HepG2 (cell line): ENCODE results near the gene BTBD7. TPM values are rescaled to one million over a fixed set of nuclear protein-coding genes. Genes with fewer than 3 reads are reported as not detected.

ENCODE experiments used
- AGO2 ChIP-seq: fragments of 200-400 bp; formaldehyde crosslinking; optimal IDR thresholded peaks from 2 replicates; pipeline ENCODE3; 2017; ENCODE audit warnings: mild to moderate bottlenecking, low read depth, low read length, moderate library complexity
- ARNTL ChIP-seq: sonication (generic); formaldehyde crosslinking; IDR thresholded peaks from 2 replicates; pipeline ENCODE4 v1.4.0; 2020; ENCODE audit warnings: mild to moderate bottlenecking, missing genetic modification reagents
- ATF1 ChIP-seq: IDR thresholded peaks from 2 replicates; pipeline ENCODE4 v1.6.1; 2016; ENCODE audit warnings: mild to moderate bottlenecking, control low read depth
- ERF ChIP-seq: IDR thresholded peaks from 2 replicates; pipeline ENCODE4 v1.6.1; 2018; ENCODE audit warnings: missing biosample characterization, missing genetic modification reagents
- ESRRA ChIP-seq: sonication (generic); formaldehyde crosslinking; IDR thresholded peaks from 2 replicates; pipeline ENCODE4 v1.5.1; 2020; ENCODE audit warnings: mild to moderate bottlenecking, low read depth, missing genetic modification reagents
- GMEB2 ChIP-seq: IDR thresholded peaks from 2 replicates; pipeline ENCODE4 v1.6.1; 2016; ENCODE audit warnings: missing biosample characterization, missing genetic modification reagents, low read depth
- MYC ChIP-seq: sonication (generic); formaldehyde crosslinking; IDR thresholded peaks from 2 replicates; pipeline ENCODE4 v1.9.0; 2021; ENCODE audit warnings: missing genetic modification reagents, borderline replicate concordance
- PLSCR1 ChIP-seq: sonication (generic); formaldehyde crosslinking; IDR thresholded peaks from 2 replicates; pipeline ENCODE4 v1.5.0; 2020; ENCODE audit warnings: missing genetic modification reagents, mild to moderate bottlenecking, borderline replicate concordance
- RFXAP ChIP-seq: sonication (generic); formaldehyde crosslinking; IDR thresholded peaks from 2 replicates; pipeline ENCODE4 v1.4.0; 2020; ENCODE audit warnings: missing genetic modification reagents, borderline replicate concordance
- RNF2 ChIP-seq: fragments of 450-650 bp; conservative IDR thresholded peaks from 2 replicates; pipeline ENCODE4 v1.6.1; 2016; ENCODE audit warnings: low read depth
- RORA ChIP-seq: sonication (generic); formaldehyde crosslinking; IDR thresholded peaks from 2 replicates; pipeline ENCODE4 v1.5.0; 2020; ENCODE audit warnings: mild to moderate bottlenecking, missing genetic modification reagents, moderate library complexity
- SCMH1 ChIP-seq: sonication (generic); formaldehyde crosslinking; IDR thresholded peaks from 2 replicates; pipeline ENCODE4 v1.9.0; 2021; ENCODE audit warnings: missing genetic modification reagents, mild to moderate bottlenecking, borderline replicate concordance
- SNAPC5 ChIP-seq: sonication (generic); formaldehyde crosslinking; IDR thresholded peaks from 2 replicates; pipeline ENCODE4 v1.8.1; 2023; ENCODE audit warnings: mild to moderate bottlenecking, missing genetic modification reagents, borderline replicate concordance
- USF2 ChIP-seq, 2 experiments: sonication (generic) in 1 of 2; formaldehyde crosslinking in 1 of 2; IDR thresholded peaks; 2 replicates each; pipeline versions ENCODE4 v1.5.1 to v1.6.1; 2011 to 2020; ENCODE audit warnings: borderline replicate concordance in 1 of 2, low read depth in 1 of 2, low read length in 1 of 2, mild to moderate bottlenecking in 1 of 2, missing genetic modification reagents in 1 of 2, moderate library complexity in 1 of 2
- ZFP36 ChIP-seq: fragments of 150-350 bp; IDR thresholded peaks from 2 replicates; pipeline ENCODE4 v1.6.1; 2018; ENCODE audit warnings: borderline replicate concordance, low read length, low read depth; ENCODE audit not compliant: partially characterized antibody
- ZNF30 ChIP-seq: sonication (generic); formaldehyde crosslinking; IDR thresholded peaks from 2 replicates; pipeline ENCODE4 v1.5.0; 2020; ENCODE audit warnings: mild to moderate bottlenecking, missing genetic modification reagents
- ZNF367 ChIP-seq: sonication (generic); formaldehyde crosslinking; IDR thresholded peaks from 2 replicates; pipeline ENCODE4 v1.4.0; 2020; ENCODE audit warnings: missing genetic modification reagents, borderline replicate concordance
- ZNF574 ChIP-seq: sonication (generic); formaldehyde crosslinking; IDR thresholded peaks from 2 replicates; pipeline ENCODE4 v1.4.0; 2020; ENCODE audit warnings: missing genetic modification reagents
- ZNF709 ChIP-seq: sonication (generic); formaldehyde crosslinking; IDR thresholded peaks from 2 replicates; pipeline ENCODE4 v1.5.0; 2020; ENCODE audit warnings: mild to moderate bottlenecking, missing genetic modification reagents
- ZSCAN31 ChIP-seq: sonication (generic); formaldehyde crosslinking; IDR thresholded peaks from 2 replicates; pipeline ENCODE4 v1.5.0; 2020; ENCODE audit warnings: low read depth, mild to moderate bottlenecking, missing genetic modification reagents
- polyA plus RNA-seq, 8 experiments: library from polyadenylated mRNA; depleted of rRNA in 3 of 8; stranded (reverse) in 7 of 8; unstranded in 1 of 8; fragments of >200 nt; fragmentation: Illumina TruSeq in 4 of 8; extraction: Trizol in 4 of 8; gene quantifications; 2 replicates each; pipeline versions ENCODE4 v1.2.1 to v1.2.3, GENCODE V29; 2011 to 2016; ENCODE audit warnings: low read depth in 4 of 8, missing spikeins in 1 of 8, mixed read lengths in 1 of 8; ENCODE audit not compliant: insufficient read depth in 1 of 8
- total RNA-seq, 5 experiments: library from RNA; depleted of rRNA; stranded (reverse); fragments of >200 nt; fragmentation: Illumina TruSeq; extraction: Trizol; gene quantifications; 2 replicates each; pipeline ENCODE4 v1.2.3, GENCODE V29; 2016; ENCODE audit warnings: low read depth in 1 of 5

Gene BTBD7
- total and polyA plus RNA-seq, 2 of the 13 experiments (the other 11 are each of a cell fraction or from before 2014, with no cell fraction given), result 11.6 to 15.2 TPM

- TF ChIP-seq GMEB2 (CRISPR knock-in tag), result peak; percentile 86
- no peak for TF ChIP-seq PLSCR1 (CRISPR knock-in tag)
- peak; percentile 80 for TF ChIP-seq ERF
- peak; percentile 85 for TF ChIP-seq USF2 (IDR thresholded peaks at IDR 0.05; ENCODE audit: low read depth, low read length)
- peak; percentile 80; the same call in 1 of the 2 replicates for TF ChIP-seq USF2 (CRISPR knock-in tag; IDR thresholded peaks at IDR 0.05; ENCODE audit: borderline replicate concordance)
- TF ChIP-seq AGO2, result peak; percentile 73
- peak; percentile 75 for TF ChIP-seq RFXAP (CRISPR knock-in tag)
- TF ChIP-seq ZNF30, result no peak
- no peak for TF ChIP-seq ATF1 (CRISPR knock-in tag)
- peak; percentile 81 for TF ChIP-seq MYC
- peak; percentile 89 for TF ChIP-seq ARNTL (CRISPR knock-in tag)
- TF ChIP-seq RNF2, result peak; percentile 80
- 0 out of 2 replicates have a peak, but pooled peaks have one; percentile 59 for TF ChIP-seq ZNF709
- 0 out of 2 replicates have a peak, but pooled peaks have one; percentile 15 for TF ChIP-seq ZSCAN31 (CRISPR knock-in tag)
- peak; percentile 71; the same call in 1 of the 2 replicates for TF ChIP-seq ZNF367 (CRISPR knock-in tag)
- TF ChIP-seq RORA (CRISPR knock-in tag), result no peak
- peak; percentile 28; the same call in 1 of the 2 replicates for TF ChIP-seq SNAPC5
- TF ChIP-seq ZNF574 (CRISPR knock-in tag), result peak; percentile 51; the same call in 1 of the 2 replicates
- TF ChIP-seq SCMH1 (CRISPR knock-in tag), result no peak
- 0 out of 2 replicates have a peak, but pooled peaks have one; percentile 20 for TF ChIP-seq ESRRA (CRISPR knock-in tag)
- no peak for TF ChIP-seq ZFP36
Measured at GRCh38 chr14:93332853-93333630, at the start of gene BTBD7 (continued).
